ENCODE data around the gene ATP12A. TPM values are rescaled to one million over a fixed set of nuclear protein-coding genes. Genes with fewer than 3 reads are reported as not detected.
"Not testable (repeated sequence)": the region's sequence is repeated elsewhere in the genome, so short reads cannot be mapped to it uniquely, and the experiment has no call there.

Gene ATP12A
- total and polyA plus RNA-seq, 11 donors, result not detected

DNA sequence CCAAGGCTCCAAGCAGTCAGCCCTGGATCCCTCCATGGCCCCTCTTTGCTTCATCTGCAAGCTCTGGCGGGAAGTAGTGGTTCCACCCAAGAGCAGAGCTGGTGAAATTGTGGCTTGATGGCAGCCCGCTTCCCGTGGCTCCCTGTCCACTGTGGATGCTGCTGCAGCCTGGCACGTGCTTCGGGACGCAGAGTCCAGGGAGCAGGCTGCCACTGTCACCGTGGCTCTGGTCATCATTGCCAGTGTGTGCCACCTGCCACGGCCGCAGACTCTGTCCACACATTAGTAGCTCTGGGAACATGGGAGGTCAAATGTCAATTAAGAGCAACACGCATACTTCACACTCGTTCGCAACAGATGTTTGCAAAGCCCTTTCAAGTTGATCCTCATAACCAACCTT, 43.0 kb downstream of the ATP12A start:
- H3K4me3 ChIP-seq, result no peak overlapping the region
- WGBS, 4 donors, result 70 to 91% (median 84%) methylated on average over 8 to 12 of the region's 12 CpGs
- ATAC-seq (no peak), DNase-seq (no peak)
- H3K27me3 ChIP-seq, result no peaks in the 10 kb centered on the region
- H3K4me1 ChIP-seq, result peaks cover 0 to 2% (median 0%) of the 10 kb centered on the region in 12 donors
- no peak overlapping the region for H3K27ac ChIP-seq
- intact Hi-C loops (cut with DNase I), result loop anchor here in 1 of 10 donors (10.0 kb wide), 1 partner anchor 118 kb away; no protein-coding TSS in a partner anchor
- H3K36me3 ChIP-seq, result no peaks in the 10 kb centered on the region
- no peaks in the 10 kb centered on the region for H3K9me3 ChIP-seq
- TF ChIP-seq CTCF (IDR thresholded peaks at IDR 0.05) (no peak), POLR2A (IDR thresholded peaks at IDR 0.05) (no peak)

GRCh38 chr13:24724714-24725113, 44.5 kb downstream of the ATP12A start:
- H3K36me3 ChIP-seq, result no peaks in the 10 kb centered on the region
- no peak overlapping the region for H3K27ac ChIP-seq
- H3K4me3 ChIP-seq, result no peak overlapping the region
- TF ChIP-seq CTCF (IDR thresholded peaks at IDR 0.05), result no peak
- no peak for TF ChIP-seq POLR2A (IDR thresholded peaks at IDR 0.05)
- peaks cover 0 to 2% (median 0%) of the 10 kb centered on the region in 12 donors for H3K4me1 ChIP-seq
- intact Hi-C loops (cut with DNase I), result loop anchor here in 6 of 10 donors (5.0 to 10.0 kb wide), 4 partner anchors 32 to 142 kb away; partner anchors contain the start of gene ATP12A (in 1 of the 6)
- H3K27me3 ChIP-seq, result no peaks in the 10 kb centered on the region
- DNase-seq, result no peak
- no peaks in the 10 kb centered on the region for H3K9me3 ChIP-seq
- ATAC-seq, result no peak
- WGBS, 4 donors, result 21 to 48% (median 38%) methylated on average over 2 of the region's 2 CpGs

DNA sequence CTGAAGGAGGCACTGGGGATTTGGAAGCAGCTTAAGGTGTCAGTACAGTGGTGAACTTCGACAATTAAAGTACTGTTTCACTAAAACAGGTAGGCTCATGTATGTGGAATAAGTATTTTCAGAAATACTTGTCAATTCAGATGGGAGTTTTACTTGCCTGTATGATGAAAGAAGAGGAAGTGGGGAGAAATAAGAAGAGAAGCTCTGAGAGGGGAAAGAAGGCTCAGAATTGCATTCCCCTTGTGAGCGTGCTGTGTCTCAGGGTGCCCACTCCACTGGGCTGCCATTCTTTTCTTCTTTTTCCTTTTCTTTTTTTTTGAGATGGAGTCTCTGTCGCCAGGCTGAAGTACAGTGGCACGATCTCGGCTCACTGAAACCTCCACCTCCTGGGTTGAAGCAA, 45.2 kb downstream of the ATP12A start:
- no peak for DNase-seq
- Histone ChIP-seq H3K4me1 (peaks cover 0 to 2% (median 0%) of the 10 kb centered on the region in 12 donors), H3K9me3 (no peaks in the 10 kb centered on the region), H3K27me3 (no peaks in the 10 kb centered on the region), H3K27ac (no peak overlapping the region), H3K4me3 (no peak overlapping the region), H3K36me3 (no peaks in the 10 kb centered on the region)
- intact Hi-C loops (cut with DNase I), result loop anchor here in 6 of 10 donors (5.0 to 10.0 kb wide), 4 partner anchors 33 to 143 kb away; partner anchors contain the start of gene ATP12A (in 1 of the 6)
- WGBS, 4 donors, result 85 to 93% (median 89%) methylated on average over 5 of the region's 5 CpGs
- TF ChIP-seq CTCF (IDR thresholded peaks at IDR 0.05) (no peak), POLR2A (IDR thresholded peaks at IDR 0.05) (no peak)
- ATAC-seq, result no peak

DNA sequence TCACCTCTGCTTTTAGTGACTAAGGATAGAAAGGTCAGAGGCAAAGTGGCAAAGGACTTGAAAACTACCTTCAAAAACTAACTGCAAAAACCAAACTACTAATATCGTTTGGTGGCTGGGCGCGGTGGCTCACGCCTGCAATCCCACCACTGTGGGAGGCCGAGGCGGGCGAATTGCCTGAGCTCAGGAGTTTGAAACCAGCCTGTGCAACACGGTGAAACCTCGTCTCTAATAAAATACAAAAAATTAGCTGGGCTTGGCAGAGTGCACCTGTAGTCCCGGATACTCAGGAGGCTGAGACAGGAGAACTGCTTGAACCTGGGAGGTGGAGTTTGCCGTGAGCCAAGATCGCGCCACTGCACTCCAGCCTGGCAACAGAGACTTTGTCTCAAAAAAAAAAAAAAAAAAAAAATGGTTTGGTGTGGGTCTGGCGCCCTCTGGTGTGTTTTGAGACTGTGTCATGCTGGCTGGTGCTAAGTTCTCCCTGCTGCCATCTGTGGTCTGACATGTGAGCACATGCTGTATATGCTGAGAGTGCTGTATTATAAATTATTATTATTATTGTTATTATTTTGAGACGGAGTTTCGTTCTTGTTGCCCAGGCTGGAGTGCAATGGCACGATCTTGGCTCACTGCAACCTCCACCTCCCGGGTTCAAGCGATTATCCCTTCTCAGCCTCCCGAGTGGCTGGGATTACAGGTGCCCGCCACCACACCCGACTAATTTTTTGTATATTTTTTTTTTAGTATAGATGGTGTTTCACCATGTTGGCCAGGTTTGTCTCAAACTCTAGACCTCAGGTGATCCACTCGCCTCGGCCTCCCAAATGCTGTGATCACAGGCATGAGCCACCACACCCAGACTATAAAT, 47.8 kb downstream of the ATP12A start:
- Histone ChIP-seq H3K36me3 (no peaks in the 10 kb centered on the region), H3K27me3 (no peaks in the 10 kb centered on the region), H3K27ac (no peak overlapping the region), H3K4me3 (no peak overlapping the region), H3K9me3 (peaks cover 0 to 12% (median 0%) of the 10 kb centered on the region in 12 donors), H3K4me1 (peaks cover 0 to 2% (median 0%) of the 10 kb centered on the region in 12 donors)
- WGBS, 4 donors, result 58 to 62% (median 61%) methylated on average over 24 of the region's 24 CpGs
- TF ChIP-seq POLR2A (IDR thresholded peaks at IDR 0.05) (no peak), CTCF (IDR thresholded peaks at IDR 0.05) (peak; percentile 61 to 84 (median 74))
- intact Hi-C loops (cut with DNase I), result loop anchor here (1.0 to 10.0 kb wide), 7 partner anchors 33 to 146 kb away; partner anchors contain the start of gene ATP12A (in 1 of the 10)
- ATAC-seq, result peak; percentile 90 to 97 (median 94)
- peak; percentile 44 to 65 (median 51) for DNase-seq

DNA sequence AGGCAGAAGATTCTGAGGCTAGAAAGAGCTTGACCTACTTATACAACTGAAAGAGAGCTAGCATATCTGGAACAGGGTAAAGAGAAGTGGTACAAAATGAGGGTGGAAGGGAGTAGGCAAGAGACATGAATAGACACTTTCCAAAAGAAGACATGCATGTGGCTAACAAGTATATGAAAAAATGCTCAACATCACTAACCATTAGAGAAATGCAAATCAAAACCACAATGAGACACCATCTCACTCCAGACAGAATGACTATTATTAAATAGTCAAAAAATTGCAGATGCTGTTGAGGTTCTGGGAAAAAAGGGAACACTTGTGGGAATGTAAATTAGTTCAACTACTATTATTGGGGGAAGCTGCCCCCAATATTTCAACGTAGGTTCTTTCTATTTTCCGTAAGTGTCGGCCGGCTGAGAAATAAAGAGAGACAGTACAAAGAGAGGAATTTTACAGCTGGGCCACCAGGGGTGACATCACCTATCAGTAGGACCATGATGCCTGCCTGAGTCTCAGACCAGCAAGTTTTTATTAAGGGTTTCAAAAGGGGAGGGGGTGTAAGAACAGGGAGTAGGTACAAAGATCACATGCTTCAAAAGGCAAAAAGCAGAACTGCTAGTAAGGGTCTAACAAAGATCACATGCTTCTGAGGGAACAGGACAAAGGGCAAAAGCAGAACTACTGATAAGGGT, 50.8 kb downstream of the ATP12A start:
- H3K4me3 ChIP-seq; H3K36me3 ChIP-seq; H3K4me1 ChIP-seq; H3K27ac ChIP-seq; intact Hi-C loops (cut with DNase I); H3K27me3 ChIP-seq; ATAC-seq; DNase-seq: not testable (repeated sequence)
- H3K9me3 ChIP-seq, result peaks cover 0 to 12% (median 0%) of the 10 kb centered on the region in 12 donors
- 73 to 98% (median 95%) methylated on average over 4 of the region's 4 CpGs for WGBS, 4 donors

Measured in heart left ventricle (tissue), 16 donors.